Keratinocyte (primary cell): ENCODE data around the gene NXNL1.
"Not testable (repeated sequence)": the region's sequence is repeated elsewhere in the genome, so short reads cannot be mapped to it uniquely, and the experiment has no call there.

Experiments
- EZH2 ChIP-seq: IDR thresholded peaks from one replicate; pipeline ENCODE4 v1.6.1; 2012; ENCODE audit warnings: inconsistent platforms, mild to moderate bottlenecking, low read length, moderate library complexity
- TF ChIP-seq, protein P1 (sequence below), 3 experiments: IDR thresholded peaks in 1 of 3; conservative IDR thresholded peaks in 1 of 3; optimal IDR thresholded peaks in 1 of 3; 2 replicates in 2 of 3; 3 replicates in 1 of 3; pipeline versions ENCODE3 to v1.5.1; 2011; ENCODE audit warnings: low read length in 3 of 3, mild to moderate bottlenecking in 3 of 3, moderate library complexity in 2 of 3, control low read depth in 1 of 3, inconsistent platforms in 1 of 3; ENCODE audit not compliant: insufficient read depth in 2 of 3; ENCODE audit errors: extremely low read depth in 1 of 3

DNA sequence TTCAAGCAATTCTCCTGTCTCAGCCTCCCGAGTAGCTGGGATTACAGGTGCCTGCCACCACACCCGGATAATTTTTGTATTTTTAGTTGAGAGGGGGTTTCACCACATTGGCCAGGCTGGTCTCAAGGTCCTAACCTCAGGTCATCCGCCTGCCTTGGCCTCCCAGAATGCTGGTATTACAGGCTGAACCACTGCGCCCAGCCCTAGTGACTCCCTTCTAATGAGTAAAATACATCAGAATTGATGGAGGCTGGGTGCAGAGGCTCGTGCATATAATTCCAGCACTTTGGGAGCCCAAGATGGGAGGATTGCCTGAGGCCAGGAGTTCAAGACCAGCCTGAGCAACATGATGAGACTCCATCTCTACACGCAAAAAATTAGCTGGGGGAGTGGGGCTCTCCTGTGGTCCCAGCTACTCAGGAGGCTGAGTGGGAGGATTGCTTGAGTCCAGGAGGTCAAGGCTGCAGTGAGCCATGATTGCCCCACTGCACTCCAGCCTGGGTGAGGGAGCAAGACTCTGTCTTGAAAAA, 14.3 kb upstream of the NXNL1 start:
- not testable (repeated sequence) for TF ChIP-seq EZH2
- TF ChIP-seq, protein P1, sequence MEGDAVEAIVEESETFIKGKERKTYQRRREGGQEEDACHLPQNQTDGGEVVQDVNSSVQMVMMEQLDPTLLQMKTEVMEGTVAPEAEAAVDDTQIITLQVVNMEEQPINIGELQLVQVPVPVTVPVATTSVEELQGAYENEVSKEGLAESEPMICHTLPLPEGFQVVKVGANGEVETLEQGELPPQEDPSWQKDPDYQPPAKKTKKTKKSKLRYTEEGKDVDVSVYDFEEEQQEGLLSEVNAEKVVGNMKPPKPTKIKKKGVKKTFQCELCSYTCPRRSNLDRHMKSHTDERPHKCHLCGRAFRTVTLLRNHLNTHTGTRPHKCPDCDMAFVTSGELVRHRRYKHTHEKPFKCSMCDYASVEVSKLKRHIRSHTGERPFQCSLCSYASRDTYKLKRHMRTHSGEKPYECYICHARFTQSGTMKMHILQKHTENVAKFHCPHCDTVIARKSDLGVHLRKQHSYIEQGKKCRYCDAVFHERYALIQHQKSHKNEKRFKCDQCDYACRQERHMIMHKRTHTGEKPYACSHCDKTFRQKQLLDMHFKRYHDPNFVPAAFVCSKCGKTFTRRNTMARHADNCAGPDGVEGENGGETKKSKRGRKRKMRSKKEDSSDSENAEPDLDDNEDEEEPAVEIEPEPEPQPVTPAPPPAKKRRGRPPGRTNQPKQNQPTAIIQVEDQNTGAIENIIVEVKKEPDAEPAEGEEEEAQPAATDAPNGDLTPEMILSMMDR (optimal IDR thresholded peaks at IDR 0.05 in 1 of 3, IDR thresholded peaks at IDR 0.05 in 1 of 3, conservative IDR thresholded peaks at IDR 0.05 in 1 of 3; ENCODE audit: extremely low read depth in 1 of 3, insufficient read depth in 2 of 3, low read length in 3 of 3) = not testable (repeated sequence)
